GM21786 (cell line): ENCODE data around the gene NUCKS1.

Source experiments
- ATAC-seq: cut with Tn5 transposase; IDR thresholded peaks from one replicate; pipeline ENCODE4 v1.9.1; 2021; ENCODE audit not compliant: unreplicated experiment

Gene NUCKS1

GRCh38 chr1:205750138-205751035, at the start of gene NUCKS1:
TSS of gene NUCKS1 (minus strand) at chr1:205750182. CDS start at chr1:205749973, 209 bp downstream.
- peak; percentile 78 for ATAC-seq

- ATAC-seq = no peak
Observed at GRCh38 chr1:205798577-205798976, 48.6 kb upstream of the NUCKS1 start.

GRCh38 chr1:205797168-205797567, 47.2 kb upstream of the NUCKS1 start:
- ATAC-seq = no peak

GRCh38 chr1:205794011-205794730, 44.2 kb upstream of the NUCKS1 start:
- no peak for ATAC-seq

- no peak for ATAC-seq
Observed at GRCh38 chr1:205792961-205793673, 43.1 kb upstream of the NUCKS1 start.

GRCh38 chr1:205792481-205792881, 42.5 kb upstream of the NUCKS1 start:
- no peak for ATAC-seq

- peak; percentile 56 for ATAC-seq
Observed at GRCh38 chr1:205791568-205792180, 41.7 kb upstream of the NUCKS1 start.

GRCh38 chr1:205787287-205787916, 37.4 kb upstream of the NUCKS1 start:
- no peak for ATAC-seq

GRCh38 chr1:205786601-205787000, 36.6 kb upstream of the NUCKS1 start:
- no peak for ATAC-seq

- ATAC-seq = no peak
Observed at GRCh38 chr1:205785446-205785845, 35.5 kb upstream of the NUCKS1 start.

- no peak for ATAC-seq
Observed at GRCh38 chr1:205783904-205784303, 33.9 kb upstream of the NUCKS1 start.

GRCh38 chr1:205783433-205783795, 33.4 kb upstream of the NUCKS1 start:
- ATAC-seq = no peak

GRCh38 chr1:205782627-205783432, 32.8 kb upstream of the NUCKS1 start:
- ATAC-seq = no peak

GRCh38 chr1:205780335-205780734, 30.4 kb upstream of the NUCKS1 start:
- no peak for ATAC-seq

GRCh38 chr1:205777994-205778393, 28.0 kb upstream of the NUCKS1 start:
- ATAC-seq = no peak

GRCh38 chr1:205775717-205776056, 25.7 kb upstream of the NUCKS1 start:
- ATAC-seq = no peak

GRCh38 chr1:205775015-205775716, 25.2 kb upstream of the NUCKS1 start, which contains the start of gene RAB29:
TSS of gene RAB29 (minus strand) at chr1:205775482. CDS start at chr1:205774956, 526 bp downstream.
- peak; percentile 76 for ATAC-seq

GRCh38 chr1:205774198-205775014, 24.4 kb upstream of the NUCKS1 start:
- peak; percentile 28 for ATAC-seq
